ENCODE measurements around the gene TOMM20.

TOMM20 gene

DNA sequence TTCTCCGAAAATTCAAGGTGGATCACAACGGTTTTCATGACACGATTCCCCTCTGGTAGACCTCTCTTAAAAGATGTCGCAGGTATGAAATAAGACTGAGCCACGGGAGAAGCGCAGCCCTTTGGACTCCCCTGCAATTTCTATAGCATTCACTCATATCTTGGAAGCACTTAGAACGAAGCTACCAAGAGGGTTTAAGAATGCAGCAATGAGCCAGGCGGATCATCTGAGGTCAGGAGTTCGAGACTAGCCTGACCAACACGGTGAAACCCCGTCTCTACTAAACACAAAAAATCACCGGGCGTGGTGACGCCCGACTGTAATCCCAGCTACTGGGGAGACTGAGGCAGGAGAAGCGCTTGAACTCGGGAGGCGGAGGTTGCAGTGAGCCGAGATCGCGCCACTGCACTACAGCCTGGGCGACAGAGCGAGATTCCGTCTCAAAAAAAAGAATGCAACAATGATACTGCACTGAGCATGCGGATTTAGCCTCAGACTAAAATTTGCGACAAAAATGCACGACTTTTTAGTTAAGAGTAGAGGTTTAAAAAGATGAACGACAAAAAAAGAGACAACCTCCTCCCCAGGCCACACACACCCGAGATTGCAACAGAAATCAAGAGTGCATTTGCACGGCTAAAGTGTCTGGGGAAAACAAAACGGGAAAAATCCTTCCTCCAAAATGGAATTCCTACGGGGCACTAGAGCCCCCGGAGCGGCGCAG, 743 bp downstream of the TOMM20 start:
- ChIA-PET CTCF (interaction anchor here (0.5 to 1.5 kb wide), 2 partner anchors 24 to 373 kb away, joined by 4 to 7 read pairs; no protein-coding TSS in a partner anchor), POLR2A (interaction anchor here (0.7 to 4.2 kb wide), 9 partner anchors 9 to 516 kb away, joined by 3 to 27 read pairs (median 4); partner anchors contain the start of genes ARID4B, GGPS1 and RBM34)
- TF ChIP-seq SUZ12 (IDR thresholded peaks at IDR 0.05) (no peak), SP1 (IDR thresholded peaks at IDR 0.05) (no peak), FOXK2 (IDR thresholded peaks at IDR 0.05) (no peak), L3MBTL2 (conservative IDR thresholded peaks at IDR 0.05) (no peak), ELF4 (IDR thresholded peaks at IDR 0.05) (no peak), HDGF (IDR thresholded peaks at IDR 0.05; ENCODE audit: borderline replicate concordance) (no peak), FOXM1 (IDR thresholded peaks at IDR 0.05; ENCODE audit: borderline replicate concordance) (no peak), CTBP1 (IDR thresholded peaks at IDR 0.05; ENCODE audit: borderline replicate concordance) (no peak)
- TF ChIP-seq, protein P1, sequence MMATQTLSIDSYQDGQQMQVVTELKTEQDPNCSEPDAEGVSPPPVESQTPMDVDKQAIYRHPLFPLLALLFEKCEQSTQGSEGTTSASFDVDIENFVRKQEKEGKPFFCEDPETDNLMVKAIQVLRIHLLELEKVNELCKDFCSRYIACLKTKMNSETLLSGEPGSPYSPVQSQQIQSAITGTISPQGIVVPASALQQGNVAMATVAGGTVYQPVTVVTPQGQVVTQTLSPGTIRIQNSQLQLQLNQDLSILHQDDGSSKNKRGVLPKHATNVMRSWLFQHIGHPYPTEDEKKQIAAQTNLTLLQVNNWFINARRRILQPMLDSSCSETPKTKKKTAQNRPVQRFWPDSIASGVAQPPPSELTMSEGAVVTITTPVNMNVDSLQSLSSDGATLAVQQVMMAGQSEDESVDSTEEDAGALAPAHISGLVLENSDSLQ (IDR thresholded peaks at IDR 0.05), result no peak
- no peak for DNase-seq (ENCODE audit: extremely low spot score)

DNA sequence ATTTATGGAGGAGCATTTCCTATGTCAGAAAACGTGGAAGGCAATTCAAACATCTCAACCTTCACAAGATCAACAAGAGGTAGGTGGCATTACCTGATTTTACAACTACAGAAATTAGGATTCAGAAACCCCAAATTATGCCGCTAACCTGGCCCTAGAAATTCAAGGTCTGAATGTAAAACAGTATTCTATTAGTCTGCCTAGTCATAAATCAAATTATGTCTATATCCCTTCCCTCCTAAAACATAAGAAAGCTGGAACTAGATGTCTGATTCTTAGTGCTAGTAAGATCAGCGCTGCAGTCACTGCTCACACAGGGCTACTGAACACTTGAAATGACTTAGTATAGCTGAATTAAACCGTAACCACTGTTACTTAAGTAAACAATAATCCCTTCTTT, 1.4 kb downstream of the TOMM20 start:
- POLR2A ChIA-PET, result interaction anchor here (0.6 to 4.2 kb wide), 7 partner anchors 10 to 382 kb away, joined by 3 to 27 read pairs (median 4); partner anchors contain the start of gene RBM34
- TF ChIP-seq, protein P1 (IDR thresholded peaks at IDR 0.05), result peak; percentile 81
- no peak for TF ChIP-seq FOXK2 (IDR thresholded peaks at IDR 0.05)
- CTCF ChIA-PET, result interaction anchor here (0.5 to 1.5 kb wide), 3 partner anchors 21 to 374 kb away, joined by 3 to 7 read pairs (median 4); no protein-coding TSS in a partner anchor
- no peak for DNase-seq (ENCODE audit: extremely low spot score)

DNA sequence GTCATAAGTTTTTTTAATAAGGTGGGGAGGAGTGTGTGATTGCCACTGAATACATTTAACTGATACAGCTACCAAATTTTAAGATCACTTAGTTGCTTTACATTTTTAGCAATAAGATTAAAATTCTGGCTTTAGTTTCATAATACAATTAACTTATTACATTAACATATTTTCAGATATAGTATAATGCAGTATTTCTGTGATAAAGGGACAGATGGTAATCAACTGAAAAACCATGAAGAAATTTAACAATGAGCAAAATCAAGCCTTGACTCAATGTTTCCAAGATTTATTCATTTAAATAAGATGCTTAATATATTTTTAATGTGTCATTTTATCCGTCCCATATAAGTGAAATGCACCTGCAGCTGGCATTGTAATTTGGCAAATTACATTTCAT, 4.0 kb downstream of the TOMM20 start:
- DNase-seq (ENCODE audit: extremely low spot score), result no peak
- POLR2A ChIA-PET, result interaction anchor here (1.0 kb wide), 1 partner anchor 20 kb away, joined by 4 read pairs; no protein-coding TSS in a partner anchor
- TF ChIP-seq ELF4 (IDR thresholded peaks at IDR 0.05) (no peak), SUZ12 (IDR thresholded peaks at IDR 0.05) (no peak), FOXM1 (IDR thresholded peaks at IDR 0.05; ENCODE audit: borderline replicate concordance) (no peak), SP1 (IDR thresholded peaks at IDR 0.05) (no peak), L3MBTL2 (conservative IDR thresholded peaks at IDR 0.05) (no peak), HDGF (IDR thresholded peaks at IDR 0.05; ENCODE audit: borderline replicate concordance) (no peak), ARNT (IDR thresholded peaks at IDR 0.05) (no peak), BHLHE40 (IDR thresholded peaks at IDR 0.05; ENCODE audit: borderline replicate concordance) (no peak), CTBP1 (IDR thresholded peaks at IDR 0.05; ENCODE audit: borderline replicate concordance) (no peak), TARDBP (IDR thresholded peaks at IDR 0.05) (no peak), LEF1 (IDR thresholded peaks at IDR 0.05; ENCODE audit: borderline replicate concordance) (no peak), FOXK2 (IDR thresholded peaks at IDR 0.05) (no peak), ZNF384 (IDR thresholded peaks at IDR 0.05) (no peak), FOXA1 (IDR thresholded peaks at IDR 0.05) (no peak), NFRKB (IDR thresholded peaks at IDR 0.05) (no peak)
- TF ChIP-seq, protein P1 (IDR thresholded peaks at IDR 0.05), result no peak
- CTCF ChIA-PET, result no interaction called here

DNA sequence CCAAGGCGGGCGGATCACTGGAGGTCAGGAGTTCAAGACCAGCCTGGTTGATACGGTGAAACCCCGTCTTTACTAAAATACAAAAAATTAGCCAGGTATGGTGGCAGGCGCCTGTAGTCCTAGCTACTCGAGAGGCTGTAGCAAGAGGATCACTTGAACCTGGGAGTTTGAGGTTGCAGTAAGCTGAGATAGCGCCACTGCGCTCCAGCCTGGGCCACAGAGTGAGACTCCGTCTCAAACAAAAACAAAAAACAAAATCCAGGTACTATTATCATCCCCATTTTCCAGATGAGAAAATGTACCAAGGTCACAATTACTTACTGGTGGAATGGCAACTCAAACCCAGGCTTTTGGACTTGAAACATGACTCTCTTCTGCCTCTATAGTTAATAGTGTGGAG, 4.5 kb downstream of the TOMM20 start:
- DNase-seq (ENCODE audit: extremely low spot score), result no peak
- no peak for TF ChIP-seq ZNF384 (IDR thresholded peaks at IDR 0.05)
- no peak for TF ChIP-seq NFRKB (IDR thresholded peaks at IDR 0.05)
- TF ChIP-seq FOXA1 (IDR thresholded peaks at IDR 0.05), result no peak
- TF ChIP-seq TARDBP (IDR thresholded peaks at IDR 0.05), result no peak
- TF ChIP-seq SP1 (IDR thresholded peaks at IDR 0.05), result no peak
- TF ChIP-seq HDGF (IDR thresholded peaks at IDR 0.05; ENCODE audit: borderline replicate concordance), result no peak
- TF ChIP-seq CTBP1 (IDR thresholded peaks at IDR 0.05; ENCODE audit: borderline replicate concordance), result no peak
- TF ChIP-seq FOXK2 (IDR thresholded peaks at IDR 0.05), result no peak
- no peak for TF ChIP-seq LEF1 (IDR thresholded peaks at IDR 0.05; ENCODE audit: borderline replicate concordance)
- no peak for TF ChIP-seq L3MBTL2 (conservative IDR thresholded peaks at IDR 0.05)
- TF ChIP-seq SUZ12 (IDR thresholded peaks at IDR 0.05), result no peak
- TF ChIP-seq, protein P1 (IDR thresholded peaks at IDR 0.05), result no peak
- no peak for TF ChIP-seq FOXM1 (IDR thresholded peaks at IDR 0.05; ENCODE audit: borderline replicate concordance)
- no peak for TF ChIP-seq BHLHE40 (IDR thresholded peaks at IDR 0.05; ENCODE audit: borderline replicate concordance)
- no peak for TF ChIP-seq ELF4 (IDR thresholded peaks at IDR 0.05)
- no peak for TF ChIP-seq ARNT (IDR thresholded peaks at IDR 0.05)
- ChIA-PET CTCF (no interaction called here), POLR2A (no interaction called here)

DNA sequence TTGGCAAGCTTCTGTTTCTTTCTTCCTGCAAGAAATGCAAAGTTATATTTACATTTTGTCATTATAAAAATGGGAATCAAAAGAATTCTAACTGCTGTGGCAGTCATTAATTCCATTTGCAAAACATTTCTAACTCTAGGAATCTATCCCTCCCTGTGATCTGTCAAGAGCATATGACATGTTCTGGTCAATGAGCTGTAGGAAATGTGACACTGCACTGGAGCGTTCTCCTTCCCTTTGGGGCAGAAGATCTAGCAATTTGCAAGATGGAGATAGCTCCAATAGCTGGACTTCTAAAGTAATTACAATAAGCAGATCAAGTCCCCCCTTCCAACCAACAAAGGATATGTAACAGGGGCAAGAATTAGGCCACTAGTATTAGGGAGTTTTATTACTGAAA, 6.3 kb downstream of the TOMM20 start:
- ChIA-PET POLR2A (interaction anchor here (0.6 kb wide), 1 partner anchor 38 kb away, joined by 3 read pairs; no protein-coding TSS in a partner anchor), CTCF (interaction anchor here (0.8 to 1.1 kb wide), 3 partner anchors 14 to 478 kb away, joined by 3 to 5 read pairs (median 5); partner anchors contain the start of gene GGPS1)
- no peak for DNase-seq (ENCODE audit: extremely low spot score)
- TF ChIP-seq FOXK2 (IDR thresholded peaks at IDR 0.05), result no peak
- TF ChIP-seq ZNF384 (IDR thresholded peaks at IDR 0.05), result no peak
- TF ChIP-seq ELF4 (IDR thresholded peaks at IDR 0.05), result no peak
- TF ChIP-seq FOXM1 (IDR thresholded peaks at IDR 0.05; ENCODE audit: borderline replicate concordance), result no peak
- no peak for TF ChIP-seq L3MBTL2 (conservative IDR thresholded peaks at IDR 0.05)
- TF ChIP-seq SP1 (IDR thresholded peaks at IDR 0.05), result no peak
- TF ChIP-seq ARNT (IDR thresholded peaks at IDR 0.05), result no peak
- TF ChIP-seq NFRKB (IDR thresholded peaks at IDR 0.05), result no peak
- TF ChIP-seq FOXA1 (IDR thresholded peaks at IDR 0.05), result no peak
- TF ChIP-seq SUZ12 (IDR thresholded peaks at IDR 0.05), result no peak
- no peak for TF ChIP-seq BHLHE40 (IDR thresholded peaks at IDR 0.05; ENCODE audit: borderline replicate concordance)
- TF ChIP-seq TARDBP (IDR thresholded peaks at IDR 0.05), result no peak
- no peak for TF ChIP-seq HDGF (IDR thresholded peaks at IDR 0.05; ENCODE audit: borderline replicate concordance)
- no peak for TF ChIP-seq CTBP1 (IDR thresholded peaks at IDR 0.05; ENCODE audit: borderline replicate concordance)
- TF ChIP-seq LEF1 (IDR thresholded peaks at IDR 0.05; ENCODE audit: borderline replicate concordance), result no peak
- TF ChIP-seq, protein P1 (IDR thresholded peaks at IDR 0.05), result no peak
